ENCODE results near the gene LRRC8D.

The LRRC8D gene

GRCh38 chr1:89894210-89895201 is 73.7 kb downstream of the LRRC8D start:
- DNase-seq (ENCODE audit: low read depth in 2 of 2), result no peak

- no peak for DNase-seq (ENCODE audit: low read depth in 2 of 2)
Measured at GRCh38 chr1:89896105-89896942, 75.5 kb downstream of the LRRC8D start.

DNA sequence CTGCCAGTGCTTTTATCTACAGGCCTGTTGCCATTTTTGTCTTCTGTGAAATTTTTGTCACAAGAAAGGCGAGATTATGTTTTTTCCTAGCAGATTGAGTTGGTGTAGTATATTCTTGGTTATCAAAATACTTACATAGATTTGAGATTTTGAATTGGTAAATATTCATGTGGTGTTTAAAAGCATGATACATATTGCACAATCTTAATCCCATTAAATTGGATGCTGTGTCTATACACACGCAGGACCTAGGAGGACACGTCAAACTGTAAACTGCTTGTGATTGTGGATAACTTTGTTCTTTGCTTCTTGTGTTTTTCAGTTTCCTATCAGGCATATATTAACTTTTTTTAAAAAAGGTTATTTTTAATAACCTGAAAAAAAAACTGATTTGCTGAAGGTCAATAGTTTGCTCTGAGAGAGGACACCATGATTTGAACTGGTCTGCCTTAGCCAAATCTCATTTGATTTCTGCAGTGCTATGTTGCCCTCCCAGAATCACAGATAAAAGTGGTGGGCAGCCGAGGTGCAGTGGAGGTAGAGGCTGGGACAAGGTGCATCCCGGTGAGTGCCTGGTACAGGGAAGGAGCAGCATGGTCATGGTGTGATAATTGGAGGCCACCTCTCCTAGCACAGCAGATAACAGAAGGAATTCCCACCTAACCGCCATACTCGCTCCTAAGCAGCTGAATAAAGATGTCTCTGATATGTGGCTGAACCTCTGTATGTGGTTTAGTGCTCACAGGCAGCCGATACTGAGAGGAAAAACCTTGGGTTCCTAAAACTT is 76.7 kb downstream of the LRRC8D start:
- DNase-seq (ENCODE audit: low read depth in 2 of 2), result no peak

DNA sequence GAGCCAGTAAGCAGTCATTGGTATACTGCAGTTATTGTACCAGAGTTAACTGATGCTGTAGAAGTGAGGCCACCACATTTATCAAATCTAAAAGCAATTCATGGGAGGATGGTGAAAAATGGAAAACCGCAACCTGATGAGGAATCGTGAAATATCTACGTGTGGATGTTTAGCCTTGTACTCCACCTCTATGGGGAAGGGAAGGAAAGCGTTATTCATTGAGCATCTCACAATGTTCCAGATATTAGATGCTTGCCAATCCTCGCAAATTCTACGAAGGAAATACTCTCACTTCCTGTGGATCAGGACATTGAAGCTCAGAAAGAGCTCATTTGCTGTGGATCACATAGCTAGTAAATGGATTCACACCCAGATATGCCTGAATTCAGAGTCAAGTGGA is 77.3 kb downstream of the LRRC8D start:
- DNase-seq (ENCODE audit: low read depth in 2 of 2), result no peak

GRCh38 chr1:89898695-89899470 is 78.1 kb downstream of the LRRC8D start:
- DNase-seq (ENCODE audit: low read depth in 2 of 2), result no peak

GRCh38 chr1:89900323-89900722 is 79.5 kb downstream of the LRRC8D start:
- no peak for DNase-seq (ENCODE audit: low read depth in 2 of 2)

DNA sequence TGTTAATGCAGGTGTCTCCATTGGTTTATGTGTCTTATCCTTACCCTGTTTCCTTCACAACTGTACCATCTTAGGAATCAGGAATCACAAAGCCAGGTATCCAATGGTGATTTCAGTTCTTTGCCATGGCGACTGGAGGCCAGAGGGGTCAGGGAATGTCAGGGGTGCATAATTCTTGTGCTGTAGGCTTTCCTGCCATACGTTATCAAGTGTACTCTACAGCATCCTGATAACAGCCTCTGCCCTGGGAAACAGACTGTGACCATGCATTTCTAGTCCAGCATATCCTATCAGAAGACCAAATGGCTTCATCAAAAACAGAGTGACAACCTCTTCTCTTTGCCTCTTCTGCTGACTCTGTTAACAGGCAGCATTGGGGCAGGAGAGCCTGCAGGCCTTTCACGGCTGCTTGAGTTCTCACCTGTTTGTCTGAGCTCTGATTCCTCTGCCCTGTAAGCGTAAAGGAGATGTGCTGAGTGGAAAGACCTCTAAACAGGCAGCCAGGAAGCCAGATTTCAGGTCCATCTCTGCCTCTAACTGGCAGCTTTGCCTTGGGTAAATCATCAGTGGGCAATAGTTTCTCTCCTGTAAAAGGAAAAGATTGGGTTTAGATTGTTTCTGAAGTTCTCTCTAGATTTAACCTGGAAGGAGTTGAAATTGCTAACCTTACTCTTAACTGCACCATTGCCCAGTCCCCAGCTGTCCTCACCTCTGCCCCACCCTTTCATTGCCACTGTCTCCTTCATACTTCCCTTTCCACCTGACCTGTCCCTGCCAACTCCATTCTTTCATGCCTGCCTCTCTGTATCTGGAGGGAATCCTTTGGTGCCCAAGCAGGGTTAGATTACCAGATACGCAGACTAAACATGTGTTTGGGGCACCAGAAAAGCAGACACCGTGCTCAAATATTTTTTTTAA is 80.2 kb downstream of the LRRC8D start:
- DNase-seq (ENCODE audit: low read depth in 2 of 2), result no peak

GRCh38 chr1:89901957-89902669 is 81.3 kb downstream of the LRRC8D start:
- DNase-seq (ENCODE audit: low read depth in 2 of 2), result no peak

- DNase-seq (ENCODE audit: low read depth in 2 of 2), result no peak
Measured at GRCh38 chr1:89903550-89903949, 82.7 kb downstream of the LRRC8D start.

DNA sequence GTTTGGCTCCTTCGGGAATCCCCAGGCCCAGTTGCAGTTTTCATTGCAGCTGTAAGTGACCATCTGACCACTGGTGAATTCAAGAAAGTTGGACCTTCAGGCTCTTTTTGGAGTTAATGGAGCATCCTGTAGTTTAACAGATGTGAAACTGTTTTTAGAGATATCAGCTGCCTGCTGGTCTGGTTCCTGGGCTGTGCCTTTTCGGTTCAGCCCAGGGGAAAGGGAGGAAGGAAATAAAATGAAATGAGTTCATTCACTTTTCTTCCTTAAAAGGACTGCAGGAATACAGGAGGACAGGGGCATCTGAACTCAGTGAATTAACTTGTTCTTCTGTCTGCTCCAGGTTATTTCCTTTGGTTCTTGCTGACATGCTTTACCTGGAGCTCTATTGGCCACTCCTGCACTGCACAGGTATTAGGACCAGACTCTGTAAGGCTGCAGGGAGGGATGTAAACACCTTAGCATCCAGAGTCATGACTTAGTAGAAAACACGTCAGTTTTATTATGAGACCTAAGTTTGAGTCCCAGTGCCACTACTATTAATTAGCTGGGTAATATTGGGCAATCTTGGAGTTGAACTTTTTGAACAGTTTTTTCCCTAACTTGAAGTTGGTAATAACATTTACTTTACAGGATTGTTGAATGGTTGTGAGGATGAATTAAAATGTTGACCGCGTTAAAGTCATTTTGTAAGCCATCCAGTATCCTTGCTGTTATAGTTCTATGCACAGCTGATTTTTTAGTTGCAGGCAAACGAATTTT is 83.6 kb downstream of the LRRC8D start:
- no peak for DNase-seq (ENCODE audit: low read depth in 2 of 2)

GRCh38 chr1:89905395-89906058 is 84.7 kb downstream of the LRRC8D start:
- DNase-seq (ENCODE audit: low read depth in 2 of 2), result no peak

DNA sequence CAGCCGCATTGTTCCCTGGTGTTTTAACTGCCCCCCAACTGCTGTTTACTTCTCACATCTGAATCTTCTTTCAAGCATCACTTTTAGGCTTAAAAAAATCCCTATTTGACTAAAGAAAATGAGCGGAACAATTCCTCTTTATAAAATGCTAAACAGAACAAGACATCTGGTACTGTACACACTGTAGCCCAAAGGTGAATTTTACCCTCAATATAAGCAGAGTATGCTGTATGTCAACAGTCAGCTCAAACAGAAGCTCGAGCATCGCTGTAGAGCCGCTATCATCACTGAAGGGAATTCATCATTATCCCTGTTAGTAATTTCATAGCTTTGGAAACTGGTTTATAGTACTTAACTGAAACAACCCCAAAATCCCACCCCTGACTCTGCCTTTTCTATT is 85.3 kb downstream of the LRRC8D start:
- no peak for DNase-seq (ENCODE audit: low read depth in 2 of 2)

GRCh38 chr1:89907727-89908212 is 86.9 kb downstream of the LRRC8D start:
- no peak for DNase-seq (ENCODE audit: low read depth in 2 of 2)

DNA sequence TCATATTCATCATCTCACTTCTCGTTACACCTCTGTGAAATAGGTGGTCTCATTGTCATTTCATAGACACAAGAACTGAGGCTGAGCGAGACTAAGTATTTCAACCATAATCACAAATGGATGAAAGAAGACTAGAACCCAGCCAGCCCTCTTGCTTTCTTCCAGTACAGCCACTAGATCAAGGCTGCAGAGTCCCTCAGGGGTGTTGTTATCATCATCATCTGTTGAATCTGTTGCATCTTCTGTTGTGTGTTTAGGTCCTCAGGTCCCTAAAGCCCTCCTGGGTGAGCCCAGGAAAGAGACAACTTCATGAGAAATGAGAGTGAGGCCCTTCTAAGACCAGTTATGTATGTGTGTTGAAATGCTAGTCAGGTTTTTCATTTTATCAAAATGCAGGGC is 87.4 kb downstream of the LRRC8D start:
- DNase-seq (ENCODE audit: low read depth in 2 of 2), result no peak

- no peak for DNase-seq (ENCODE audit: low read depth in 2 of 2)
Measured at GRCh38 chr1:89908672-89909436, 88.0 kb downstream of the LRRC8D start.

- no peak for DNase-seq (ENCODE audit: low read depth in 2 of 2)
Measured at GRCh38 chr1:89910268-89910667, 89.4 kb downstream of the LRRC8D start.

GRCh38 chr1:89910780-89911179 is 89.9 kb downstream of the LRRC8D start:
- DNase-seq (ENCODE audit: low read depth in 2 of 2), result no peak
